IMR-90 (cell line): ENCODE measurements around the gene MGAT5. TPM values are rescaled to one million over a fixed set of nuclear protein-coding genes. Genes with fewer than 3 reads are reported as not detected.

ENCODE experiments used
- ATAC-seq: fragments of 200-7000 bp; cut with Tn5 transposase; 2 replicates; pipeline ENCODE4 v1.9.1; 2020; ENCODE audit warnings: low read depth, mild to moderate bottlenecking, moderate library complexity
- BruUV-seq: library from RNA; stranded (reverse); fragments of 400-500 nt; replicated peaks from 2 replicates; lab custom pipeline; 2021; lab: Mats Ljungman, UMichigan
- CTCF ChIA-PET: fragments of 300-600 bp; formaldehyde crosslinking; extraction: SDS; loops from one replicate; lab custom pipeline; 2021; ENCODE audit warnings: antibody characterized with exemption; lab: Yijun Ruan, JAX
- POLR2A ChIA-PET: fragments of 300-600 bp; sonication (Branson Sonifier 250); formaldehyde crosslinking; loops from one replicate; lab custom pipeline; 2022; ENCODE audit warnings: antibody characterized with exemption; ENCODE audit not compliant: unreplicated experiment; lab: Charles Lee
- DNase-seq: peaks from one replicate; pipeline ENCODE4 v3.0.0; 2013
- H2AFZ ChIP-seq: replicated peaks from 2 replicates; pipeline ENCODE3; 2013; ENCODE audit warnings: low read length, mild to moderate bottlenecking; ENCODE audit not compliant: poor library complexity
- H2AK5ac ChIP-seq: 2 replicates; pipeline ENCODE4 v1.6.1; 2013; ENCODE audit warnings: low read depth, low read length, inconsistent platforms
- H2AK9ac ChIP-seq: replicated peaks from 2 replicates; pipeline ENCODE3; 2013; ENCODE audit warnings: mild to moderate bottlenecking, low read depth, low read length, moderate library complexity; ENCODE audit not compliant: poor library complexity
- H2BK120ac ChIP-seq: 2 replicates; pipeline ENCODE4 v1.6.1; 2013; ENCODE audit warnings: low read depth, low read length, inconsistent platforms
- H2BK15ac ChIP-seq: 3 replicates; pipeline ENCODE4 v1.6.1; 2013; ENCODE audit warnings: low read depth, low read length, inconsistent platforms
- H2BK20ac ChIP-seq: 2 replicates; pipeline ENCODE4 v1.6.1; 2013; ENCODE audit warnings: low read depth, mild to moderate bottlenecking, inconsistent platforms, low read length, moderate library complexity
- H2BK5ac ChIP-seq: 2 replicates; pipeline ENCODE4 v1.6.1; 2013; ENCODE audit warnings: mild to moderate bottlenecking, low read depth, low read length, inconsistent platforms; ENCODE audit not compliant: poor library complexity, severe bottlenecking
- H3K14ac ChIP-seq: replicated peaks from 2 replicates; pipeline ENCODE4 v1.6.1; 2013; ENCODE audit warnings: low read depth, low read length, inconsistent platforms
- H3K18ac ChIP-seq: 2 replicates; pipeline ENCODE4 v1.6.1; 2013; ENCODE audit warnings: low read depth, low read length, control low read depth
- H3K23ac ChIP-seq: 2 replicates; pipeline ENCODE4 v1.6.1; 2013; ENCODE audit warnings: low read depth, low read length, inconsistent platforms
- H3K27ac ChIP-seq: 2 replicates; pipeline ENCODE4 v1.5.1; 2013; ENCODE audit warnings: mild to moderate bottlenecking, control low read depth, low read length; ENCODE audit not compliant: insufficient read depth
- H3K27me3 ChIP-seq: 2 replicates; pipeline ENCODE4 v1.6.1; 2013; ENCODE audit warnings: low read length; ENCODE audit not compliant: control insufficient read depth, insufficient read depth
- H3K36me3 ChIP-seq: 2 replicates; pipeline ENCODE4 v1.6.1; 2013; ENCODE audit warnings: low read length, mixed read lengths; ENCODE audit not compliant: control insufficient read depth, insufficient read depth
- H3K4ac ChIP-seq: 2 replicates; pipeline ENCODE4 v1.6.1; 2013; ENCODE audit warnings: low read depth, low read length, inconsistent platforms
- H3K4me1 ChIP-seq: 2 replicates; pipeline ENCODE4 v1.6.1; 2013; ENCODE audit warnings: low read length, mixed read lengths; ENCODE audit not compliant: control insufficient read depth, insufficient read depth
- H3K4me2 ChIP-seq: 2 replicates; pipeline ENCODE4 v1.6.1; 2013; ENCODE audit warnings: low read depth, mild to moderate bottlenecking, control low read depth, low read length, moderate library complexity
- H3K4me3 ChIP-seq: 2 replicates; pipeline ENCODE4 v1.5.1; 2013; ENCODE audit warnings: low read depth, mild to moderate bottlenecking, control low read depth, low read length, moderate library complexity; ENCODE audit not compliant: insufficient read depth
- H3K56ac ChIP-seq: 2 replicates; pipeline ENCODE4 v1.6.1; 2013; ENCODE audit warnings: low read length, inconsistent platforms; ENCODE audit not compliant: insufficient read depth; ENCODE audit errors: extremely low read depth
- H3K79me1 ChIP-seq, 2 experiments: 2 replicates each; pipeline ENCODE4 v1.6.1; 2013; ENCODE audit warnings: low read length in 2 of 2, inconsistent platforms in 1 of 2, low read depth in 1 of 2
- H3K9ac ChIP-seq: 2 replicates; pipeline ENCODE4 v1.6.1; 2013; ENCODE audit warnings: low read depth, low read length, control low read depth
- H3K9me1 ChIP-seq: 2 replicates; pipeline ENCODE4 v1.6.1; 2013; ENCODE audit warnings: low read length, inconsistent platforms; ENCODE audit not compliant: insufficient read depth
- H3K9me3 ChIP-seq: 2 replicates; pipeline ENCODE4 v1.6.1; 2013; ENCODE audit warnings: low read length; ENCODE audit not compliant: control insufficient read depth, insufficient read depth
- H4K20me1 ChIP-seq: 2 replicates; pipeline ENCODE4 v1.6.1; 2013; ENCODE audit warnings: low read length, inconsistent platforms; ENCODE audit not compliant: insufficient read depth
- H4K5ac ChIP-seq: 2 replicates; pipeline ENCODE4 v1.6.1; 2013; ENCODE audit warnings: mild to moderate bottlenecking, low read depth, low read length, control low read depth
- H4K8ac ChIP-seq, 2 experiments: 2 replicates each; pipeline ENCODE4 v1.6.1; 2013; ENCODE audit warnings: low read depth in 2 of 2, low read length in 2 of 2, control low read depth in 1 of 2, inconsistent platforms in 1 of 2
- H4K91ac ChIP-seq: 2 replicates; pipeline ENCODE4 v1.6.1; 2013; ENCODE audit warnings: low read depth, low read length, inconsistent platforms; ENCODE audit not compliant: insufficient read depth
- BHLHE40 ChIP-seq: fragments of 150-350 bp; IDR thresholded peaks from 2 replicates; pipeline ENCODE4 v1.6.1; 2016; ENCODE audit warnings: mild to moderate bottlenecking, low read depth, low read length
- POLR2A ChIP-seq: IDR thresholded peaks from 2 replicates; pipeline ENCODE4 v1.6.1; 2012; ENCODE audit warnings: mild to moderate bottlenecking, low read depth, low read length
- RAD21 ChIP-seq: IDR thresholded peaks from 2 replicates; pipeline ENCODE4 v1.6.1; 2012; ENCODE audit warnings: low read length, improper control_type of control experiment
- WGBS, 2 experiments: methylation state at CpG; one replicate each; pipeline versions ENCODE4 v1.1.5 to v1.1.7; 2013; ENCODE audit warnings: missing lambda C conversion rate in 2 of 2; ENCODE audit not compliant: insufficient read length in 1 of 2; ENCODE audit errors: extremely low coverage in 2 of 2; 5-methylcytosine and 5-hydroxymethylcytosine counted together
- dilution Hi-C: fragments of 300-500 bp; cut with HindIII; formaldehyde crosslinking; loops from one replicate; pipeline ENCODE4 v1.14.3; 2018; ENCODE audit warnings: low sequenced_read_pairs; ENCODE audit not compliant: unreplicated experiment
- in situ Hi-C: fragments of 300-500 bp; cut with MboI; formaldehyde crosslinking; loops from 3 replicates; pipeline ENCODE4 v1.14.3; 2019; ENCODE audit warnings: low sequenced_read_pairs, inconsistent platforms, mixed read lengths
- intact Hi-C: fragments of 100-400 bp; cut with micrococcal nuclease; formaldehyde crosslinking; loops from 2 replicates; pipeline ENCODE4 v1.10.0; 2022
- polyA plus RNA-seq, 3 experiments: library from polyadenylated mRNA; depleted of rRNA; stranded (reverse); fragments of >200 nt; gene quantifications; 2 replicates each; pipeline ENCODE4 v1.2.3, GENCODE V29; 2012; ENCODE audit warnings: low replicate concordance in 1 of 3
- total RNA-seq: library from RNA; depleted of rRNA; stranded (reverse); fragments of >200 nt; gene quantifications from 2 replicates; pipeline ENCODE4 v1.2.3, GENCODE V29; 2012

The MGAT5 gene
- total and polyA plus RNA-seq, 2 of the 4 experiments (the other 2 are of a cell fraction), result 22.9 to 59.9 TPM

GRCh38 chr2:134348760-134349159, 94.9 kb downstream of the MGAT5 start:
- Histone ChIP-seq H4K91ac (no peak overlapping the region; the same call in 1 of the 2 replicates), H3K27me3 (no peaks in the 10 kb centered on the region), H3K18ac (no peak overlapping the region), H3K23ac (no peak overlapping the region), H4K5ac (no peak overlapping the region; the same call in 1 of the 2 replicates), H3K9ac (no peak overlapping the region), H3K27ac (peak overlapping the region; percentile 59), H2BK5ac (peak overlapping the region; percentile 70), H2BK20ac (peak overlapping the region; percentile 28; the same call in 1 of the 2 replicates), H3K14ac (peak overlapping the region; percentile 65; the same call in 1 of the 2 replicates), H2AK5ac (0 out of 2 replicates have a peak overlapping the region, but pooled peaks have one; percentile 41), H4K20me1 (no peaks in the 10 kb centered on the region), H3K9me1 (peaks cover 14% of the 10 kb centered on the region), H2AK9ac (no peak overlapping the region), H3K4me2 (peak overlapping the region; percentile 4; the same call in 1 of the 2 replicates), H2BK120ac (peak overlapping the region; percentile 83), H3K79me1 (peaks cover 9 to 23% of the 10 kb centered on the region in 2 experiments), H2AFZ (no peak overlapping the region), H3K56ac (peak overlapping the region; percentile 14; the same call in 1 of the 2 replicates), H3K4me1 (peaks cover 6% of the 10 kb centered on the region), H4K8ac (peak overlapping the region in 1 of 2 experiments; percentile 73; a peak in 2 of 4 replicates), H3K9me3 (no peaks in the 10 kb centered on the region), H2BK15ac (peak overlapping the region; percentile 31; the same call in 1 of the 3 replicates), H3K36me3 (peaks cover 19% of the 10 kb centered on the region), H3K4ac (peak overlapping the region; percentile 47), H3K4me3 (no peak overlapping the region)
- 0 out of 2 replicates have a peak, but pooled peaks have one; percentile 28 for ATAC-seq
- DNase-seq, result no peak
- intact Hi-C loops, result no loop called here
- no TSS peak for BruUV-seq
- dilution Hi-C loops, result no loop called here
- no CpG with 5 or more reads among the region's 5 CpGs for WGBS, 2 experiments
- in situ Hi-C loops, result no loop called here
- no peak for TF ChIP-seq POLR2A
- no peak for TF ChIP-seq BHLHE40
- TF ChIP-seq RAD21, result no peak
- ChIA-PET CTCF (interaction anchor here (0.7 to 1.5 kb wide), 5 partner anchors 17 to 230 kb away, joined by 3 to 4 read pairs (median 4); no protein-coding TSS in a partner anchor), POLR2A (no interaction called here)
